ENCODE data around the gene PCDH9. TPM values are rescaled to one million over a fixed set of nuclear protein-coding genes. Genes with fewer than 3 reads are reported as not detected.

The PCDH9 gene
- total RNA-seq, 1 experiment from 2014 or later: 4.2 TPM

DNA sequence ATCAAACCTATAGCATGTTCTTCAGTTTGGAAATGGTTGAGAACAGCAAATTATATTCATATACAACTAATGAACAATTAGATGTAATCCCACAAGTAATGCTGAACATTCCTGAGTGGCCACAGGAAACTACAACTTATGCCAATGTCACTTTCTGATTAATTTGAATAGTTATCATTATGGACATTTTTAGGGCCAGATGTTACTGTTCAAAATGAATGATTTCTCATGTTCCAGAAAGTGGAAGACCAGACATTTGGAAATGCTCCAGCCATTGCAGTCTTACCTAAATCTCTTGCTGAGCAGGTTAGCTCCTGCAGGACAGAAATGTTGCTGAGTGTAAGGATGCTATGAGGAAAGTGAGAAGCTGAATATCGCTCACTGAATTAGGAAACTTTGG is 819.8 kb downstream of the PCDH9 start:
- ATAC-seq (no peak), DNase-seq (ENCODE audit: low read depth, low spot score) (no peak)
- Histone ChIP-seq H3K4me1 (ENCODE audit: control insufficient read depth, insufficient read depth, low read length) (peaks cover 13% of the 10 kb centered on the region), H3K27me3 (ENCODE audit: control insufficient read depth, insufficient read depth, low read length) (no peaks in the 10 kb centered on the region), H3K27ac (ENCODE audit: low read length) (no peak overlapping the region), H3K4me3 (ENCODE audit: low read depth in 2 of 2, low read length in 2 of 2) (no peak overlapping the region), H3K9me3 (ENCODE audit: control insufficient read depth, insufficient read depth, low read depth, low read length) (no peaks in the 10 kb centered on the region), H3K36me3 (ENCODE audit: control insufficient read depth, insufficient read depth, low read length) (no peaks in the 10 kb centered on the region)
- POLR2A ChIA-PET: no interaction called here
- TF ChIP-seq, protein P1, sequence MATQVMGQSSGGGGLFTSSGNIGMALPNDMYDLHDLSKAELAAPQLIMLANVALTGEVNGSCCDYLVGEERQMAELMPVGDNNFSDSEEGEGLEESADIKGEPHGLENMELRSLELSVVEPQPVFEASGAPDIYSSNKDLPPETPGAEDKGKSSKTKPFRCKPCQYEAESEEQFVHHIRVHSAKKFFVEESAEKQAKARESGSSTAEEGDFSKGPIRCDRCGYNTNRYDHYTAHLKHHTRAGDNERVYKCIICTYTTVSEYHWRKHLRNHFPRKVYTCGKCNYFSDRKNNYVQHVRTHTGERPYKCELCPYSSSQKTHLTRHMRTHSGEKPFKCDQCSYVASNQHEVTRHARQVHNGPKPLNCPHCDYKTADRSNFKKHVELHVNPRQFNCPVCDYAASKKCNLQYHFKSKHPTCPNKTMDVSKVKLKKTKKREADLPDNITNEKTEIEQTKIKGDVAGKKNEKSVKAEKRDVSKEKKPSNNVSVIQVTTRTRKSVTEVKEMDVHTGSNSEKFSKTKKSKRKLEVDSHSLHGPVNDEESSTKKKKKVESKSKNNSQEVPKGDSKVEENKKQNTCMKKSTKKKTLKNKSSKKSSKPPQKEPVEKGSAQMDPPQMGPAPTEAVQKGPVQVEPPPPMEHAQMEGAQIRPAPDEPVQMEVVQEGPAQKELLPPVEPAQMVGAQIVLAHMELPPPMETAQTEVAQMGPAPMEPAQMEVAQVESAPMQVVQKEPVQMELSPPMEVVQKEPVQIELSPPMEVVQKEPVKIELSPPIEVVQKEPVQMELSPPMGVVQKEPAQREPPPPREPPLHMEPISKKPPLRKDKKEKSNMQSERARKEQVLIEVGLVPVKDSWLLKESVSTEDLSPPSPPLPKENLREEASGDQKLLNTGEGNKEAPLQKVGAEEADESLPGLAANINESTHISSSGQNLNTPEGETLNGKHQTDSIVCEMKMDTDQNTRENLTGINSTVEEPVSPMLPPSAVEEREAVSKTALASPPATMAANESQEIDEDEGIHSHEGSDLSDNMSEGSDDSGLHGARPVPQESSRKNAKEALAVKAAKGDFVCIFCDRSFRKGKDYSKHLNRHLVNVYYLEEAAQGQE (IDR thresholded peaks at IDR 0.05; ENCODE audit: insufficient read depth in 1 of 2, low read depth in 2 of 2, low read length in 1 of 2): no peak
- in situ Hi-C loops (cut with HindIII; ENCODE audit: low pct_unique_long_range_greater_than_20kb, low sequenced_read_pairs) (no loop called here), intact Hi-C loops (cut with micrococcal nuclease; ENCODE audit: unreplicated experiment) (no loop called here)
- no TSS peak for BruUV-seq (replicated peaks)
- CTCF ChIA-PET: no interaction called here

DNA sequence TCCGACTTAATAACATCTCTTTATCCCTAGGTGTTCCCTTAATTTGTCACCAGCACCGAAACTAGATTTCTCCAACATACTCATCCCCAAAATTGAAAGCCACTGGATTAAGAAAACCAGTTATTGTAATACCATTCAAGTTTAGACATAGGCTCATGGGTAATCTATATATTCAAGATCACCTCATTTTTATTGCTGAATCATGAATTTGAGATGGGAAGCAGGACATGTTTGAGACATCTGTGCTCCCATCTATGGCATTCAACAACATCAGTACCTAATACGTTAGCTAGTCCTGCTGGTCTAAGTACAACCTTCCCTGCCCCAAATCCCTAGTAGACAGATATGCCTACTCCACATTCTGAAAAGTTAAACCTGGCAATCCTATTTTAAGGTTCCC is 820.6 kb downstream of the PCDH9 start:
- Histone ChIP-seq H3K4me3 (ENCODE audit: low read depth in 2 of 2, low read length in 2 of 2) (no peak overlapping the region), H3K27me3 (ENCODE audit: control insufficient read depth, insufficient read depth, low read length) (no peaks in the 10 kb centered on the region), H3K4me1 (ENCODE audit: control insufficient read depth, insufficient read depth, low read length) (peaks cover 13% of the 10 kb centered on the region), H3K27ac (ENCODE audit: low read length) (0 out of 2 replicates have a peak overlapping the region, but pooled peaks have one; percentile 4), H3K9me3 (ENCODE audit: control insufficient read depth, insufficient read depth, low read depth, low read length) (no peaks in the 10 kb centered on the region), H3K36me3 (ENCODE audit: control insufficient read depth, insufficient read depth, low read length) (no peaks in the 10 kb centered on the region)
- POLR2A ChIA-PET: no interaction called here
- no peak for ATAC-seq
- no peak for DNase-seq (ENCODE audit: low read depth, low spot score)
- no peak for TF ChIP-seq SIN3A (IDR thresholded peaks at IDR 0.05; ENCODE audit: borderline replicate concordance, insufficient read depth, low read depth, low read length)
- TF ChIP-seq, protein P2, sequence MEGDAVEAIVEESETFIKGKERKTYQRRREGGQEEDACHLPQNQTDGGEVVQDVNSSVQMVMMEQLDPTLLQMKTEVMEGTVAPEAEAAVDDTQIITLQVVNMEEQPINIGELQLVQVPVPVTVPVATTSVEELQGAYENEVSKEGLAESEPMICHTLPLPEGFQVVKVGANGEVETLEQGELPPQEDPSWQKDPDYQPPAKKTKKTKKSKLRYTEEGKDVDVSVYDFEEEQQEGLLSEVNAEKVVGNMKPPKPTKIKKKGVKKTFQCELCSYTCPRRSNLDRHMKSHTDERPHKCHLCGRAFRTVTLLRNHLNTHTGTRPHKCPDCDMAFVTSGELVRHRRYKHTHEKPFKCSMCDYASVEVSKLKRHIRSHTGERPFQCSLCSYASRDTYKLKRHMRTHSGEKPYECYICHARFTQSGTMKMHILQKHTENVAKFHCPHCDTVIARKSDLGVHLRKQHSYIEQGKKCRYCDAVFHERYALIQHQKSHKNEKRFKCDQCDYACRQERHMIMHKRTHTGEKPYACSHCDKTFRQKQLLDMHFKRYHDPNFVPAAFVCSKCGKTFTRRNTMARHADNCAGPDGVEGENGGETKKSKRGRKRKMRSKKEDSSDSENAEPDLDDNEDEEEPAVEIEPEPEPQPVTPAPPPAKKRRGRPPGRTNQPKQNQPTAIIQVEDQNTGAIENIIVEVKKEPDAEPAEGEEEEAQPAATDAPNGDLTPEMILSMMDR (IDR thresholded peaks at IDR 0.05): no peak
- TF ChIP-seq TCF7L2 (IDR thresholded peaks at IDR 0.05; ENCODE audit: low read depth, low read length): no peak
- intact Hi-C loops (cut with micrococcal nuclease; ENCODE audit: unreplicated experiment) (no loop called here), in situ Hi-C loops (cut with HindIII; ENCODE audit: low pct_unique_long_range_greater_than_20kb, low sequenced_read_pairs) (no loop called here)
- no TSS peak for BruUV-seq (replicated peaks)
- CTCF ChIA-PET: no interaction called here

DNA sequence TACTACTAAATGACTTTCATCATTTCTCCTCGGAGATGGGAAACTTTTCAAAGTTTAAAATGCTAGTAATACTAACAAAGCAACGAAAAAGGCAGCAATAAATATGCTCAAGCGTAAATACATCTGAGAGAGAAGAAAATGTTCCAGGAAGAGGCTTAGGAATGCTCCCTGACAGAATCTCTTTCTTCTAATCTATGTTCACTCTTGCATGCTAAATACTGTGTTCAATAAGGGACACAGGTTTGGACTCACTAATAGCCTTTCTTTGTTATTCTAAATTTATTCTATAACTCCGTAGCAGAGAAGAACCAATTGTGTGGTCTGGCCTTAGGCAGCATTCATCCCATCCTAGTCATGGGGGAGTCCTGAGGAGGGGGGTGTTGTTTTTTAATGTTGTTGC is 823.0 kb downstream of the PCDH9 start:
- in situ Hi-C loops (cut with HindIII; ENCODE audit: low pct_unique_long_range_greater_than_20kb, low sequenced_read_pairs): no loop called here
- Histone ChIP-seq H3K36me3 (ENCODE audit: control insufficient read depth, insufficient read depth, low read length) (no peaks in the 10 kb centered on the region), H3K27ac (ENCODE audit: low read length) (peak overlapping the region; percentile 77), H3K9me3 (ENCODE audit: control insufficient read depth, insufficient read depth, low read depth, low read length) (no peaks in the 10 kb centered on the region; the same call in 1 of the 2 replicates), H3K4me3 (ENCODE audit: low read depth in 2 of 2, low read length in 2 of 2) (no peak overlapping the region), H3K4me1 (ENCODE audit: control insufficient read depth, insufficient read depth, low read length) (peaks cover 13% of the 10 kb centered on the region), H3K27me3 (ENCODE audit: control insufficient read depth, insufficient read depth, low read length) (no peaks in the 10 kb centered on the region)
- BruUV-seq (replicated peaks): no TSS peak
- intact Hi-C loops (cut with micrococcal nuclease; ENCODE audit: unreplicated experiment): no loop called here
- TF ChIP-seq SIN3A (IDR thresholded peaks at IDR 0.05; ENCODE audit: borderline replicate concordance, insufficient read depth, low read depth, low read length): no peak
- TF ChIP-seq TCF7L2 (IDR thresholded peaks at IDR 0.05; ENCODE audit: low read depth, low read length): no peak
- no peak for TF ChIP-seq POLR2AphosphoS5 (IDR thresholded peaks at IDR 0.05; ENCODE audit: low read depth, low read length)
- DNase-seq (ENCODE audit: low read depth, low spot score) (no peak), ATAC-seq (no peak)
- POLR2A ChIA-PET: no interaction called here
- CTCF ChIA-PET: no interaction called here
